Spleen (tissue), 7 donors: ENCODE measurements around the gene PODXL.

Source experiments
- CTCF ChIP-seq, 11 experiments: fragments of 200-600 bp in 7 of 11; fragments of 450-650 bp in 4 of 11; sonication (generic) in 4 of 11; IDR thresholded peaks in 8 of 11; conservative IDR thresholded peaks in 3 of 11; 1 replicate in 7 of 11; 2 replicates in 4 of 11; pipeline versions ENCODE4 v1.4.0 to v1.8.0; 2016 to 2021; ENCODE audit warnings: antibody characterized with exemption in 11 of 11, inconsistent platforms in 4 of 11, mild to moderate bottlenecking in 1 of 11
- POLR2A ChIP-seq, 3 donors: fragments of 450-650 bp; IDR thresholded peaks; one replicate each; pipeline ENCODE4 v1.5.1; 2017; ENCODE audit warnings: antibody characterized with exemption in 3 of 3, mild to moderate bottlenecking in 1 of 3
- POLR2AphosphoS5 ChIP-seq, 3 donors: sonication (generic); formaldehyde crosslinking; IDR thresholded peaks; one replicate each; pipeline ENCODE4 v1.5.1; 2017; ENCODE audit warnings: antibody characterized with exemption in 3 of 3
- donor health status: DM: no; HTN: no; CAD: no; lungs with moderate emphysema.
- donor health status: DM: no; HTN: no; CAD: no.
- donor health status: DM: no; HTN: no; CAD: no.

GRCh38 chr7:131568970-131569369 lies 12.5 kb upstream of the PODXL start:
- TF ChIP-seq CTCF (IDR thresholded peaks at IDR 0.05 in 8 of 11, conservative IDR thresholded peaks at IDR 0.05 in 3 of 11) (no peak), POLR2A (IDR thresholded peaks at IDR 0.05) (no peak), POLR2AphosphoS5 (IDR thresholded peaks at IDR 0.05) (no peak)
